Osteocyte (in vitro differentiated cells): ENCODE results near the gene GPR139. TPM values are rescaled to one million over a fixed set of nuclear protein-coding genes. Genes with fewer than 3 reads are reported as not detected.

Experiments used
- DNase-seq: peaks from one replicate; pipeline ENCODE4 v3.0.0; 2021; ENCODE audit warnings: mixed read lengths; ENCODE audit not compliant: unreplicated experiment; ENCODE audit errors: extremely low spot score
- H3K27ac Mint-ChIP-seq: one replicate; pipeline ENCODE4 v1.8.0; 2021; ENCODE audit warnings: mild to moderate bottlenecking, mixed read lengths; ENCODE audit not compliant: unreplicated experiment
- H3K27me3 Mint-ChIP-seq: one replicate; pipeline ENCODE4 v1.8.0; 2021; ENCODE audit warnings: mixed read lengths; ENCODE audit not compliant: unreplicated experiment
- H3K36me3 Mint-ChIP-seq: one replicate; pipeline ENCODE4 v1.8.0; 2021; ENCODE audit warnings: mixed read lengths; ENCODE audit not compliant: unreplicated experiment
- H3K4me1 Mint-ChIP-seq: one replicate; pipeline ENCODE4 v1.8.0; 2021; ENCODE audit warnings: mixed read lengths; ENCODE audit not compliant: unreplicated experiment
- H3K4me3 Mint-ChIP-seq: one replicate; pipeline ENCODE4 v1.8.0; 2021; ENCODE audit warnings: mild to moderate bottlenecking, moderate library complexity, mixed read lengths; ENCODE audit not compliant: unreplicated experiment
- H3K9me3 Mint-ChIP-seq: one replicate; pipeline ENCODE4 v1.8.0; 2021; ENCODE audit warnings: mixed read lengths; ENCODE audit not compliant: unreplicated experiment
- CTCF ChIP-seq: fragments of 200-600 bp; sonication (generic); IDR thresholded peaks from 2 replicates; pipeline ENCODE4 v1.5.0; 2021; ENCODE audit warnings: antibody characterized with exemption, mild to moderate bottlenecking, moderate library complexity
- total RNA-seq: library from RNA; stranded (reverse); gene quantifications from 2 replicates; pipeline ENCODE4 v1.2.1, GENCODE V29; 2021

The GPR139 gene
- total RNA-seq, 1 donor from 2014 or later: not detected

- no peak overlapping the region for H3K27ac Mint-ChIP-seq
- no peak for TF ChIP-seq CTCF
- H3K4me3 Mint-ChIP-seq: no peak overlapping the region
- H3K4me1 Mint-ChIP-seq: no peaks in the 10 kb centered on the region
- no peaks in the 10 kb centered on the region for H3K36me3 Mint-ChIP-seq
- no peak for DNase-seq
- peaks cover 3% of the 10 kb centered on the region for H3K9me3 Mint-ChIP-seq
- H3K27me3 Mint-ChIP-seq: peaks cover 8% of the 10 kb centered on the region
Measured at GRCh38 chr16:20074099-20074991, 655 bp upstream of the GPR139 start.

GRCh38 chr16:20072874-20073202 is 852 bp downstream of the GPR139 start:
- Mint-ChIP-seq H3K27me3 (peaks cover 8% of the 10 kb centered on the region), H3K4me1 (no peaks in the 10 kb centered on the region), H3K36me3 (no peaks in the 10 kb centered on the region), H3K4me3 (no peak overlapping the region), H3K27ac (no peak overlapping the region), H3K9me3 (peaks cover 11% of the 10 kb centered on the region)
- DNase-seq: no peak
- TF ChIP-seq CTCF: no peak

- no peaks in the 10 kb centered on the region for H3K4me1 Mint-ChIP-seq
- no peak overlapping the region for H3K4me3 Mint-ChIP-seq
Measured at GRCh38 chr16:20072146-20072873, 1.4 kb downstream of the GPR139 start.

GRCh38 chr16:20064931-20065330 is 8.8 kb downstream of the GPR139 start:
- no peak for TF ChIP-seq CTCF
- no peak overlapping the region for H3K27ac Mint-ChIP-seq
- no peaks in the 10 kb centered on the region for H3K36me3 Mint-ChIP-seq
- H3K4me1 Mint-ChIP-seq: no peaks in the 10 kb centered on the region
- H3K4me3 Mint-ChIP-seq: no peak overlapping the region
- no peak for DNase-seq
- H3K9me3 Mint-ChIP-seq: peaks cover 21% of the 10 kb centered on the region
- H3K27me3 Mint-ChIP-seq: no peaks in the 10 kb centered on the region

More at GRCh38 chr16:20072146-20072873, 1.4 kb downstream of the GPR139 start:
- TF ChIP-seq CTCF: no peak
- H3K27me3 Mint-ChIP-seq: peaks cover 8% of the 10 kb centered on the region
- peaks cover 14% of the 10 kb centered on the region for H3K9me3 Mint-ChIP-seq
- H3K27ac Mint-ChIP-seq: no peak overlapping the region
- no peak for DNase-seq
- H3K36me3 Mint-ChIP-seq: no peaks in the 10 kb centered on the region

- Mint-ChIP-seq H3K4me3 (no peak overlapping the region), H3K36me3 (no peaks in the 10 kb centered on the region), H3K27me3 (no peaks in the 10 kb centered on the region), H3K4me1 (no peaks in the 10 kb centered on the region), H3K9me3 (peaks cover 21% of the 10 kb centered on the region), H3K27ac (no peak overlapping the region)
- no peak for TF ChIP-seq CTCF
- DNase-seq: no peak
Measured at GRCh38 chr16:20064520-20064919, 9.2 kb downstream of the GPR139 start.
